ACC112 (cell line): Measurements from ENCODE around the gene SPON2.
A peak's percentile ranks its signal among the peaks of the same experiment; 100 is the strongest.

Experiments
- H2AFZ ChIP-seq: fragments of 200-600 bp; sonication (generic); one replicate; pipeline ENCODE4 v1.6.0; 2017; ENCODE audit warnings: antibody characterized with exemption, low read length; ENCODE audit not compliant: unreplicated experiment
- H3K27ac ChIP-seq: fragments of 200-600 bp; sonication (generic); 2 replicates; pipeline ENCODE4 v1.5.1; 2014; ENCODE audit warnings: low read depth, mild to moderate bottlenecking, antibody characterized with exemption, low read length, moderate library complexity
- H3K27me3 ChIP-seq: fragments of 200-600 bp; sonication (generic); 2 replicates; pipeline ENCODE4 v1.6.1; 2014; ENCODE audit warnings: mild to moderate bottlenecking, antibody characterized with exemption, low read length, moderate library complexity, mixed read lengths; ENCODE audit not compliant: insufficient read depth
- H3K36me3 ChIP-seq: fragments of 200-600 bp; sonication (generic); 2 replicates; pipeline ENCODE4 v1.6.1; 2016; ENCODE audit warnings: mild to moderate bottlenecking, antibody characterized with exemption, low read length, moderate library complexity, mixed read lengths; ENCODE audit not compliant: insufficient read depth
- H3K4me1 ChIP-seq: fragments of 200-600 bp; sonication (generic); one replicate; pipeline ENCODE4 v1.6.1; 2016; ENCODE audit warnings: low read length, mixed read lengths; ENCODE audit not compliant: insufficient read depth, unreplicated experiment, control insufficient read depth
- H3K4me3 ChIP-seq: fragments of 200-600 bp; sonication (generic); 2 replicates; pipeline ENCODE4 v1.5.1; 2014; ENCODE audit warnings: mild to moderate bottlenecking, low read depth, low read length
- H3K79me2 ChIP-seq: fragments of 200-600 bp; sonication (generic); one replicate; pipeline ENCODE4 v1.6.0; 2016; ENCODE audit warnings: low read length; ENCODE audit not compliant: control insufficient read depth, unreplicated experiment, insufficient read depth

SPON2 gene

DNA sequence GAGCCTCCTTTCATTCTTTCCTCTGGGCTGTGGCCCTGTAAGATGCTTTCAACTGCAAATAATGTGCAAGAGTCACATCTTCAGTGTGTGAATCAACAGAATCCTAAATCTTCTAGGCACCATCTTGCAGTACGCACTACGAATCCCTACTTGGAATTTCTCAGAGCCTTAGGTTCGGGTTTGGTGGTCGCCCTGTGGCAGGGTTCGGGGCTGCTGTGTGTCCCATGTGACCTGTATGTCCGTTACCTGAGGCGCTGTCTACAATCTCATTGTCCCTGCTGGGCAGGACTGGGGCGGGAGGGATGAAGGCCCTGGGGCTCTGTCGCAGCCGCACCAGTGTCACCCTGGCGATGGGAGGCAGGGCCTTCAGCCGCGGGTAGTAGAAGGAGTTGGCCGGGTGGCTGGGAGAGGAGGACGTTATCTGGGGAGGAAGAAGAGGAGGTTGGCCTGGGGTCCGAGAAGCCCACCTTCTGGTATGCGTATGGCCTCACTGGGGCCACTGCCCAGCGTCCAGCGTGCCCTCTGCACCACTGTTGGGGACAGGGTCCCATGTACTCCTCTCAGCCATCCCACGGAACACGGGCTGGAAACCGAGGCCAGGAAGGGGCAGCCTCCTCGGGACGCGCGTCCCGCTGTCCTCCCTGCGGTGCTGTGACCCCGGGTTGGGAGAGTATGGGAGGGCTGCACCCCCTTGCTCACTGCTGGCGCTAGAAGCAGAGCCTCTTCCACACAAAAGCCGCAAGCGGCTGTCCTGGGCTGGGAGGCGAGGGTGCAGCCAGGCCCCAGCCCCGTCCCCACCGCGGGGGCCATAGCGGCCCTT, 2.0 kb downstream of the SPON2 start:
- peaks cover 2% of the 10 kb centered on the region for H3K79me2 ChIP-seq
- no peaks in the 10 kb centered on the region for H3K4me1 ChIP-seq
- no peak overlapping the region for H3K4me3 ChIP-seq
- H3K27me3 ChIP-seq: peaks cover 8% of the 10 kb centered on the region; the same call in 1 of the 2 replicates
- H2AFZ ChIP-seq: no peak overlapping the region
- no peaks in the 10 kb centered on the region for H3K36me3 ChIP-seq
- no peak overlapping the region for H3K27ac ChIP-seq

DNA sequence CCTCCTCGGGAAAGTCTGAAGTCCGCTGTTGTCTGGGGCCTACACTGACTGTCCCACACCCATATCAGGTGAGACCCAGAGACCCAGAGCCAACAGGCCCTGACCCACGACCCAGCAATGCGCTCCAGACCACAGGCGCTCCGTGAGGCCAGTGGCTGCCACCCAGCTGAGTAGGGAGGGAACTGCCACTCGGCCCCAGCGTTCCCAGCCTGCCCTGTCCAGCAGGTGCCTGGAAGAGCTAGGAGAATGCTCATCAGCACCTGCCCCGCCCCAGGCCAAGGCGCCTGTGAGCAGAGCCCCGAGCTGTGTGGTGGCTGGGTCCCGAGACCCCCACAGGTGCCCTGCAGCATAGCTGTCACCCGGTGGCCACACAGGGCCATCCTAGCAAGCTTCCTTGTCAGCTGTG, 2.7 kb downstream of the SPON2 start:
- H3K4me1 ChIP-seq: no peaks in the 10 kb centered on the region
- H2AFZ ChIP-seq: no peak overlapping the region
- H3K27me3 ChIP-seq: peaks cover 8% of the 10 kb centered on the region; the same call in 1 of the 2 replicates
- H3K79me2 ChIP-seq: peaks cover 2% of the 10 kb centered on the region
- no peak overlapping the region for H3K27ac ChIP-seq
- H3K4me3 ChIP-seq: no peak overlapping the region
- H3K36me3 ChIP-seq: no peaks in the 10 kb centered on the region

DNA sequence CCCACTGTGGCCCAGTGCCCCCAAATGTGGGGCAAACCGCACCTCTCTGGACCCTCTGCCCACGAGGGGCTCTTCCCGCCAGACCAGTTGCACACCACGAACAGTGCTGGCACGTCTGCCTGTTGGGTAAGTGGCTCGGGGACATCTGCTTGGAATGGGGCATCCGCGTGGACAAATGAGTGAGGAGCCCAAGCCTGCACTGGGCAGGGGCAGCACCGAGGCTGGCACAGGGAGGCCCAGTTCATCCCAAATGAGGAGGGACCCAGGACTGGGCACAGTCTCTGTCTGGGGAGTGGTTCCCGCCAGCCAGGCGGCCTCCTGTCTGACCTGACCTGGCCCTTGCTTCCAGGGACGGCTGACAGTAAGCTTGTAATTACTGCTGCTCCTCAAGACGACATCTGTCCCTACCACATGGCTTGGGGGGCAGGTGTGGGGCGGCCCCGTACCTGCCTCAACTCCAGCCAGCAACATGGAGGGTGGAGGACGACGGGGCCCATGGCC, 3.2 kb downstream of the SPON2 start:
- Histone ChIP-seq H3K36me3 (no peaks in the 10 kb centered on the region), H3K79me2 (peaks cover 5% of the 10 kb centered on the region), H3K4me3 (no peak overlapping the region), H2AFZ (no peak overlapping the region), H3K27ac (no peak overlapping the region), H3K27me3 (peaks cover 8% of the 10 kb centered on the region; the same call in 1 of the 2 replicates), H3K4me1 (no peaks in the 10 kb centered on the region)

DNA sequence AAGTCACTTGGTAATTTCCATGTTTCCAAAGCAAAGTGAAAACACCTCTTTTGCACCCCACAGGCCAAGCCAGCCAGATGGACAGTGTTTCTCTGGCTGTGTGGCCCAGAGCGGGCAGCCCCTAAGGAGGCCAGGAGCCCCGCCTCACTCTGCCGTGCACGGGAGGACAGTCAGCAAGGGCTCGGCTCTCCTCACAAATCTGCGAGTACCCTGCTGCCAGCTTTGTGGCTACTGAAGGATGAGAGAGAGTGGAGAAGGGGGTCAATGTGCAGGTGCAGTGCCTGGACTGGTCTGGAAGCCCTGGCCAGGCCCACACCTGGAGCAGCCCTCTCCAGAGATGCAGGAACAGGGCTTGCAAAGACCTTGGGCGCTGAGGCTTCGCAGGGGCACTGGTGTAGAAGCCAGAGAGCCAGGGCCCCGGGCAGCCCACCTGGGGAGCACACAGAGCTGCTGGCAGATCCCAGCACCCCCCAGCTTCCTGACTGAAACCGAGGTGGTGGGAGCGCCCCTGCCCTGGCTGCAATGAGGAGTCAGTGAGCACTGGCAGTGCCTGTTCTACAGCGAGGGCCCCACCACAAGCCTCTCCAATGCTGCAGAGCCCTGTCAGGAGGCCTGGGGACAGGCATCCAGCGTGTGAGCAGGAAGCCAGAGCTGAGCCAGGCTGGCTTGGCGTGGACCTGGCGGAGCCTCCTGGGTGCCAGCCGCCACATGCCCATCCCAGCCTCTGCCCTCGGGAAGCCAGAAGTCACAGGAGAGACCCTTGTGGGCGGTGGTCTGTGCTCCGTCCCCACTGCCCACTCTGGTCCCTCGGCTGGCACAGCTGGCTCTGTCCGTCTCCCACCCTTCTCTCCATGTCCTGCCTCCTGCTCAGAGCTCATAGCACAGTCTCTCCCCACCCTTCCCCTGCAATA, 3.9 kb downstream of the SPON2 start:
- no peaks in the 10 kb centered on the region for H3K36me3 ChIP-seq

DNA sequence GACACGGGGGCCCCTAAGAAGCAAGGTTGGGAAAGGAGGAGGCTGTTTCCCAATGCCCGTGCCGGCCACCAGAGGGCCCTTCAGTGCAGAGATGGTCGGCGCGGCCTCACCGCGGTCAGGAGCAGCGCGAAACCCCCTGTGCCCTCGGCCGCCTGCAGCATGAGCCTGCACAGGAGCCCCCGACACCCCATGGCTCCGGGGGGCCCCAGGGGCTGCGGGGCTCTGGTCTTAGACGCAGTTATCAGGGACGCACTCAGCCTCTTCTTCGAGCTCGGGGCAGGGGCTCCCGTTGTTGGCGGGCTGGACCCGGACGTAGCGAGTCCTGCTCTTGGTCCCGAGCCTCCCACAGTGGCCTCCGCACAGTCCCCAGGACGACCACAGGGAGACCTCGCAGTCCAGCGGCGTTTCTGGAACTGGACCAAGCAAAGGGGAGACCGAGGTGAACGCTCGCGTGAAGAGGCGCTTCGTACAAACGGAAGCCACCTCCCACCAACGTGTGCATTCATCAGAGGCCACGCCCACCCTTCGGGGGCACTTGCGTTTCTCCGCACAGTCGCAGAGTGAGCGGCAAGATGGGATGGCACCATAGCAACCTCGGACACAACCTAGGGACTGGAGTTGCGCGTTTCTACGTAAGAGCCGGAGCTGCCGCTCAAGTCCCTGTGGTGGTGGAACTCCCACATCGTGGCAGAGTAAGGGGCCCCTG, 5.0 kb downstream of the SPON2 start:
- peaks cover 8% of the 10 kb centered on the region; the same call in 1 of the 2 replicates for H3K27me3 ChIP-seq
- peak overlapping the region; percentile 68 for H3K4me3 ChIP-seq
- H3K36me3 ChIP-seq: no peaks in the 10 kb centered on the region
- H3K27ac ChIP-seq: no peak overlapping the region
- H3K4me1 ChIP-seq: no peaks in the 10 kb centered on the region
- H3K79me2 ChIP-seq: peaks cover 10% of the 10 kb centered on the region
- H2AFZ ChIP-seq: peak overlapping the region; percentile 23

More for the DNA sequence above, 3.9 kb downstream of the SPON2 start:
- Histone ChIP-seq H3K27me3 (peaks cover 8% of the 10 kb centered on the region; the same call in 1 of the 2 replicates), H3K79me2 (peaks cover 10% of the 10 kb centered on the region), H3K27ac (no peak overlapping the region), H3K4me3 (peak overlapping the region; percentile 68; the same call in 1 of the 2 replicates), H3K4me1 (no peaks in the 10 kb centered on the region), H2AFZ (no peak overlapping the region)

DNA sequence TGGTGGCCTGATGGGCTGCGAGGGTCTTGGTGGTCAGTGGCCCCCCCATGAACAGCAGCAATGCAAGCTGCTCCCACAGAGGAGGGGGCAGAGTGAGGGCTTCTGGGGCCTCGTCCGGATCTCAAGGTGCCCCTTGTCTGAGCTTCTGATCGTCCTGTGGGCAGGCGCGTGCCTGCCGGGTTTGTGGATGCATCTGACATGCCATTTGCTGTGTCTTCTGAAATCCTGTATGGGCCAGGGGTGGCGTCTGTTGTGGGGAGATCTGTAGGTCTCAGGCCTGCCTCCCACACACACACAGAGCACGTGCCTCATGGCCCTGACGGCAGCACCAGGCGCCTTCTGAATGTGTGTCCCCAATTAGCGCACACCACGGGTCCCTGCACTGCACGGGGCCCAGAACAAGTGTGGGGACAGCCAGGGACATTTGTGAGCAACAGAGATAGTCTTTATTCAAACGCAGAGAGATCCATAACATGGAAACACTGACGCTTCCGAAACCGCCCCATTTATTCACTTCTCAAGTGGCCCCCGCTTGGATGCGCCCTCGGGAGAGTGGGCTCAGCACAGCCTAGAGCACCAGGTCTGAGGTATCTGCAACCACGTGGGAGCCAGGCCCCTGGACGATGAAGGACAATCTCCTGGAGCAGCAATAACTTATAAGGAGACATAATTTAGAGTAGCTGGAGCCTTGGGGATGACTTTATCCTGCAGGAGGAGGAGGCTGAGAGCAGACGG, 5.7 kb downstream of the SPON2 start:
- peaks cover 10% of the 10 kb centered on the region for H3K79me2 ChIP-seq
- peaks cover 6% of the 10 kb centered on the region; the same call in 1 of the 2 replicates for H3K27me3 ChIP-seq
- no peaks in the 10 kb centered on the region for H3K4me1 ChIP-seq
- H2AFZ ChIP-seq: no peak overlapping the region
- H3K4me3 ChIP-seq: no peak overlapping the region; the same call in 1 of the 2 replicates
- no peak overlapping the region for H3K27ac ChIP-seq
- H3K36me3 ChIP-seq: no peaks in the 10 kb centered on the region

DNA sequence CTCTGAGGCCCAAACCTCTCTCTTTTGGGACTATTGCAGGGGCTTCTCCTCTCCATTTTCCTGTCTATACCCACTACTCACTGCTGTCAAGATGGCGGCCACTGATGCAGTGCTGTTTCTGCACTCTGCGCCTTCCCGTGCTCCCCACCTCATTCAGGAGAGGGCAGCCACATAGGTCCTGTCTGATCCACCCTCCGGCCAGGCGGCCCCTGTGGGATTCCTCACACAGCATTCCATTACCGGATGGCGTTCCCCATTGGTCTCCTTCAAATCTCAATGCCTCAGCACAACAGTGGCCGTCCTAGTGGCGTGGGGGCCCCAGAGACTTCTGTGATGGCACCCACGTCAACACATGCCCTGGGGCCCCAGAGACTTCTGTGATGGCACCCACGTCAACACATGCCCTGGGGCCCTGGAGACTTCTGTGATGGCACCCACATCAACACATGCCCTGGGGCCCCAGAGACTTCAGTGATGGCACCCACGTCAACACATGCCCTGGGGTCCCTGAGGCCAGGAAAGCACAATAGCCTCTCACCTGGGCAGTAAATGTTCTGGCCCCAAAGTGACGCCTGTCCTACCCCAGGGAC, 7.3 kb downstream of the SPON2 start:
- peaks cover 10% of the 10 kb centered on the region for H3K79me2 ChIP-seq
- H3K4me3 ChIP-seq: no peak overlapping the region
- no peaks in the 10 kb centered on the region for H3K27me3 ChIP-seq
- H3K4me1 ChIP-seq: no peaks in the 10 kb centered on the region
- H3K27ac ChIP-seq: no peak overlapping the region
- no peak overlapping the region for H2AFZ ChIP-seq
- no peaks in the 10 kb centered on the region for H3K36me3 ChIP-seq

DNA sequence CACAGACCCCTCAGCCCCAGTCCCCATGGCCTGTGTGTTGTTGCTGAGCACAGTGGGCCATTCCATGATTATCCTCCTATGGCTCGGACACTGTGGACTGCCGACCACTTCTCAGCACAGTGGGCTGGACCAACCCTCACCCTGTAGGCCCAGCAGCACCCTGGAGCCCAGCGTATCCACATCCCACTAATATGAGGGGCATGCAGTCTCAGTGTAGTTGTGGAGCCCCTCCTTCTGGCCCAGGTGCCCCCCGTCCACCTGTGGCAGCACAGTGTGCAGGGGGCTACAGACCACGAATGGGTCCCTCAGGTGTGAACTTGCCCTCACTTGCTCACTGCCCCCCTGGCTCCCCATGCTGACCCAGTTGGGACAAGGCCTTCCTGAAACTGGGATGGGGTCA, 7.9 kb downstream of the SPON2 start:
- Histone ChIP-seq H3K27me3 (no peaks in the 10 kb centered on the region), H3K36me3 (no peaks in the 10 kb centered on the region), H3K79me2 (peaks cover 10% of the 10 kb centered on the region), H3K4me3 (no peak overlapping the region), H3K4me1 (no peaks in the 10 kb centered on the region), H3K27ac (no peak overlapping the region), H2AFZ (no peak overlapping the region)

DNA sequence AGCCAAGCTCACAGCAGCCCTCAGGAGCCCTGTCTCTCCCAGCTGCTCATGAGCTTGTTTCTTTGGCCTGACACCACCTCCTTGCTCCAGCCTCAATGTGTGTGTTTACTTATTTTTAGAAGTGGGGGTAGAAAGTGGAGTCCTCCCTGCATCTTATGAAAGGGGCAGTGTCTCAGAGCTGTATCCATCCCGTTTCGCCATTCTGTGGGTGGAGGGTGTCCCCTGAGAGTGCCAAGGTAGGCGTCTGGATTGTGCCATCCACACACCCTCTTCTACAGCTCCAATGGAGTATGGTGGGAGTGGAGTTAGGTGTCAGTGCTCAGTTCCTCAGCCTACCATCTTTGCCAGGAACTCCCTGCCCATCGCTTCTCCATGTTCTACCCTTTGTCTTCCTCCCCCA, 8.3 kb downstream of the SPON2 start:
- Histone ChIP-seq H3K36me3 (no peaks in the 10 kb centered on the region), H3K4me3 (no peak overlapping the region), H3K4me1 (no peaks in the 10 kb centered on the region), H2AFZ (no peak overlapping the region), H3K27me3 (no peaks in the 10 kb centered on the region), H3K79me2 (peaks cover 14% of the 10 kb centered on the region), H3K27ac (no peak overlapping the region)
